Measurements from ENCODE around the gene OPN1SW.

The OPN1SW gene

GRCh38 chr7:128724743-128725142 lies 50.9 kb downstream of the OPN1SW start:
- DNase-seq, result no peak
- Histone ChIP-seq H3K36me3 (no peaks in the 10 kb centered on the region), H3K27me3 (no peaks in the 10 kb centered on the region), H3K4me1 (no peaks in the 10 kb centered on the region; the same call in 1 of the 2 replicates), H3K9me3 (no peaks in the 10 kb centered on the region), H3K4me3 (ENCODE audit: low read depth, low read length) (no peak overlapping the region)
- no peak for TF ChIP-seq CTCF (IDR thresholded peaks at IDR 0.05; ENCODE audit: low read depth, low read length)
